ENCODE measurements around the gene BAIAP3.
A peak's percentile ranks its signal among the peaks of the same experiment; 100 is the strongest.

BAIAP3 gene

DNA sequence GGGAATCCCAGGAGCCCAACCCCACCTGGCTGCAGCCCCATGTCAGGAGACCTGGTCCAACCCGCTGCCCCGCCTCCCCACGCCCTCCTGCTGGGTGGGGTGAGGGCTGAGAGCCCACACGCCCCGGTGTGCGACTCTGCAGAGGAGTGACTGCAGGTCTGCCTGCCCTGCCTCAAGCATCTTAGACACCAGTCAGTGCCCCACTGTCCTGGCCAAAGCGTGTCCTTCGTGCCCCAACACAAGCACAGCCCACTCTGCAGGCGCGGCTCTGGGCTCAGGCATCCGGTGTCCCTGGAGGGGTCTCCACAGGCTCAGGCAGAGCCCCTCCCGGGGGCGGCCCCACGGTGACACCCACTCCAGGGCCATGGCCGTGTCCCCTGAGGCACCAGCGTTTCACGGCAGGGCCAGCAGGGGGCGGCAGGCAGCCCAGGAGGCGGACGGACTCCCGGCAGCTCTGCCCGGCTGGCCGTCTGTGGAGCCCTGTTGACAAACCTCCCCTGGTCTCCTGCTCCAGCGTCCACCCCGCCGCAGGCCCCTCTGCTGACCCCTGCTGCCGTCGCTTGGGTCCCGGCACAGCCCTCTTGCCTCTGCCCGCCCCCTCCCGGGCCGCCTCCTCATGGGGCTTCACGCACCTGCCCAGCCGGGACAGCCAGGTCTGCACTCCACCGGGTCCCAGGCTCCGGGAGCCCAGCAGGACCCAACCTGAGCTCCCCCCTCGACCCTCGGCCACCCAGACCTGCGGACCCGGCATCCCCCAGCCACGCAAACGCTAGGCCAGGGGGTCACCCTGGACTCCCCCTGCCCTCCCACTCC, 32.6 kb upstream of the BAIAP3 start:
- no peak for DNase-seq (ENCODE audit: low read depth)

DNA sequence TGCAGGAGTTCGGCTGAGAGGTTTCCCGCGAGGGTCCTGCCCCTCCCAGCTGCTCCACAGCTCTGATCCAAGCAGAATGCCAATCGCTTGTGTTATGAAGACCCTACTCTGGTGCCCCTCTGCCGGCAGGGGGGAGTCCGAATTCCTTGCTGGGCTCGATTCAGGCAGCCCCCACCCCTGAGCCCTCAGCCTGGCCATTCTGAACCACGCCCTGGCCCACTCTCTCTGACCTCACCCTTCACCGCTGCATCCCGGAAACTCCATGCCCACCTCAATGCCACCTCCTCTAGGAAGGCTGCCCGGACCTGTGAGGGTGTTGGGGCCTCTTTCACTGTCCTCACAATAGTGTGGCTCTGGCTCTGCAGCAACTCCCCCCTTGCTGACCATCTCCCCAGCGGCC, 31.9 kb upstream of the BAIAP3 start:
- no peak for DNase-seq (ENCODE audit: low read depth)

DNA sequence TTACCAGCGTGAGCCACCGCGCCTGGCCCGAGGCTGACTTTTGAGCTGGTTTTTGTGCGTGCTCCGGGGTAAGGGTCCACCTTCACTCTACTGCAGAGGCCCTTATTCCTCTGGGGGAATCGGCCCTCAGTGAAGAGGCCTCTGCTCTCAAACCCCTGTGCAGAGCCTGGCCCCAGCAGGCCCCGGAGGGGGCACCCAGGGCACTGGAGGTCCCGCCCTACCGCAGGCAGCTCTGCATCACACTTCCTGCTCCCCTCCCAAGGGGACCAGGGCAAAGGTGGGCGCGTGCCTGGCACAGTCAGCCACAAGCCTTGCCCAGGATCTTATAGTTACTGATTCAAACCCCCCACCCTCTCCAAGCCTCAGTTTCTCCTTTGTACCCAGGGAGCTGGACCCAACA, 27.6 kb upstream of the BAIAP3 start:
- no peak for DNase-seq (ENCODE audit: low read depth)

DNA sequence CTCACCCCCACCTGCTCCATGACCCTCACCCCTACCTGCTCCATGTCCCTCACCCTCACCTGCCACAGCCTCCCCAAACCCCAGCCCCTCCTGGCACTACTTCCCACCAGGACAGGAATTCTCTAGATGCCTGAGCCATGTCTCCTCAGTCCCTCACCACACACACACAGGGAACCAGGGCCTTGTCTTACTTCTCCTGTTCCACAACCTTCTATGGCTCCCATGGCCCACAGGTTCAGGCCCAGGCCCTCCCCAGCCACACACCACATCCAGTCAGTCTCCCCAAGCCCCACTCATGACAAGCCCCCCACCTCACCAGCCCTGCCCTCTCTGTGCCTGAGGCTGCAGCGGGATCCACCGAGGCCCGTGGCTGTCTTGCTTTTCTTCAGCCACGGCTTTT, 27.1 kb upstream of the BAIAP3 start:
- no peak for DNase-seq (ENCODE audit: low read depth)

DNA sequence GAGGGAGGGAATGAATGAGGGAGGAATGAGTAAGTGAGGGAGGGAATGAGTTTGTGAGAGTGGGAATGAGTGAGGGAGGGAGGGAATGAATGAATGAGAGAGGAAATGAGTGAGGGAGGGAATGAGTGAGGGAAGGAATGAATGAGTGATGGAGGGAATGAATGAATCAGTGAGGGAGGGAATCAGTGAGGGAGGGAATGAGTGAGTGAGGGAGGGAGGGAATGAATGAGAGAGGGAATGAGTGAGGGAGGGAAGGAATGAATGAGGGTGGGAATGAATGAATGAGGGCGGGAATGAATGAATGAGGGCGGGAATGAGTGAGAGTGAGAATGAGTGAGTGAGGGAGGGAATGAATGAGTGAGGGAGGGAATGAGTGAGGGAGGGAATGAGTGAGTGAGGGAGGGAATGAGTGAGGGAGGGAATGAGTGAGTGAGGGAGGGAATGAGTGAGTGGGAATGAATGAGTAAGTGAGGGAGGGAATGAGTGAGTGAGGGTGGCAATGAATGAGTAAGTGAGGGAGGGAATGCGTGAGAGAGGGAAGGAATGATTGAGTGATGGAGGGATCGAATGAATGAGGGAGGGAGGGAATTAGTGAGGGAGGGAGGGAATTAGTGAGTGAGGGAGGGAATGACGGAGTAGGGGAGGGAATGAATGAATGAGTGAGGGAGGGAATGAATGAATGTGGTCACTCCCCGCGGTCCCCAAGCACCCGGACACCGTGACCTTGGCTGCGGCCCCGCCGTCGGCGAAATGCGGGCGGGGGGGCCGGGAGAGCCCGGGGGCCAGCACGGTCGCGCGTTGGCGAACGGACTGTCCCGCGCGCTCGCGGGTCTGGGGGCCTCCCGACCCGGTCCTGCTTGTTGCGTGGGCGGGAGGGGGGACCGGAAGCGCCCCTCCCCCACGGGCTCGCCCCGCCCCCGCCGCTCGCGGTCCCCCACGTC, 25.1 kb upstream of the BAIAP3 start:
- DNase-seq (ENCODE audit: low read depth) = no peak

DNA sequence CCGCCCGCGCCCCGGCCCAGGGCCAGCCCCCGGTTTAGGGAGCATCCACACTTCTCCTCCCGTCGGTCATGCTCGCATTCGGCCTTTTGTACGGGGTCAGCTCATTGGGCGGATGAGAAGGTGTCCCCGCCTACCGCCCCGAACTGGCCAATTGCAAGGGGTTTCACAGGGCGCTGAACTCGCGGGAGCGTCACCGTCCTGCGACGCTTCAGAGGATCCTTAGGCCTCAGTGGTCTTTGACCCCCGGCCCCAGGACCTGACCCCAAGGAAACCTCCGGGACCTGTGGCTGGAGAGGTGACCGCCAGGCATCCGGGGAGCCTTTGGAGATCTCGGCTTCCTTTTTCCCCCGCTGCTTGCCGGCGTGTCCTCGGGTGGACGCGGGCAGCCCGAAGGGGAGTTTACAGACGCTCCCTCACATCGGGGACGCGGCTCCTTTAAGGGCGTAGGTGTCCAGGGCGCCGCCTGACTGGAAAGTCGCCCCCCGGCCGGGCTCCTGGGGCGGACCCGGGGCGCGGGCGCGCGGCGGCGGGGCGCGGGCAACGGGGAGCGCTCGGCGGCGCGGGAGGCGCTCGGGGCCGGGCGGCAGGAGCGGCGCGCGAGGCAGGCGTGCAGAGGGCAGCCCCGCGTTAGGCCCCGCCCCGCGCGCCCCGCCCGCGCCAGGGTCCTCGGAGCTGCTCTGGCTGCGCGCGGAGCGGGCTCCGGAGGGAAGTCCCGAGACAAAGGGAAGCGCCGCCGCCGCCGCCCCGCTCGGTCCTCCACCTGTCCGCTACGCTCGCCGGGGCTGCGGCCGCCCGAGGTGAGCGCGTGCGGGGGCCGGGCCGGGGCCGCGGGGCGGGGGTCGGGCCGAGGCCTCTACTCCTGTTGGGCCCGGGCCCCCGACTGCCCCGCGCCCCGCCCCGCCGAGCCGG, 24.2 kb upstream of the BAIAP3 start, which contains the start of gene UBE2I:
Gene UBE2I (plus strand): TSS at position 660 of the 909 bp plus-strand sequence. CDS start 4,395 bp downstream, outside the sequence.
- peak; percentile 90 for DNase-seq (ENCODE audit: low read depth)

DNA sequence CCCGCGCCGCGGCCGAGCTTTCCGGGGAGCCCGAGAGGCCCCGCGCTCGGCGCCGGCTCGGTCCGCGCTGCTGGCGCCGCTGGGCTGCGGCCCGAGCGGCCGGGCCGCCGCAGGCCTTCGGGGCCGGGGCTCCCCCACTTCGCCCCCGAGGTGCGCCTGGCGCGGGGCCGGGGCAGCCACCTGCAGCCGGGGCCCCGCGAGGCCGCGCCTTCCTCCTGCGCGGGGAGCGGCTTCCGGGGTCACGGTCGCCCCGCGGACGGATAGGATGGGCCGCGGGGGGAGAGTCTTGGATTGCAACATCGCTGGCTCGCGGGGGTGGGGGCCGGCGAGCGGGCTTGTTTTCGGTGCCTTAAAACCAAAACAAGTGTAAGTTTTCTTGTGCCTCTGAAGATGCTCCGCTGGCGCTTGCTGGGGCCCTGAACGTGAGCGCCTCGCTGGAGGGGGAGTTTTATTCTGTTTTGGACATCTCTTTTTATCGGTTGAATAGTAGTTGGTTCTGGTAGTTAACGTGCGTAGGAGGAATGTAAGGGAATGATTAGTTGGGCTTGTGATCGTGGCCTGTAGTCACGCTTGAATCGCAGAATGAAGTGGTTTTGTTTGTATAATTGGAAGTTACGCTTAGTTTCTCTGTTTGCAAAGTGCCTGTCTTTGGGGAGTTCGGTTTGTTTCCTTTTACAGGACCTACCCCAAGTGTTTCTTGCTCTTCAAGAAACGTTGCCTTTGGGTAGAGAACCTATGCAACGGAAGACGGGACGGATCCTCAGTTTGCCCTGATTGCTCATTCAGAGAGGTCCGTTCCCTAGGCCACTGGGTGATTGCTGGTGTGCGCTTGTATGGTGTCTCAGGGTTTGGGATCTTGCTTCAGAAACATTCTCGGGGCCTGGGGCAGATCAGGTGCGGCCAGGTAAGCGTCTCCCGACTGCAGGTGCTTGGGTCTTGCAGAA, 23.3 kb upstream of the BAIAP3 start:
- no peak for DNase-seq (ENCODE audit: low read depth)

DNA sequence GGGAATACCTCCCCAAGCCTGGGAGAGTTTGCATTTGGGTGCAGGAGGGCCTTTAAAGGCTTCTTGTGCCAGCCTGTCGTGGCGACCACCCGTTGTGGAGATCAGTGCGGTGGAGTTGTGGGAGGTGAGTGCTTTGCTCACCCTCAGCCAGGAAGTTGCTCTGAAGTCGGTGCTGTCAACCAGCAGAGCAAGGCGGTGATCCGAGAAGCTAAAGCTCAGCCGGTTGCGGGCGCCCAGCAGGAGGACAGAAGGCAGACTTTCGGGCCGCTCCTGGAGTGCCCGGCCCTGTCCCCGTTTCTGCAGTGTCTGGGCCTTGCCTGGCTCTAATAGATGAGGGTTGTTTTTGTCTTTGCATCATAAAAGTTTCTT, 22.6 kb upstream of the BAIAP3 start:
- no peak for DNase-seq (ENCODE audit: low read depth)

DNA sequence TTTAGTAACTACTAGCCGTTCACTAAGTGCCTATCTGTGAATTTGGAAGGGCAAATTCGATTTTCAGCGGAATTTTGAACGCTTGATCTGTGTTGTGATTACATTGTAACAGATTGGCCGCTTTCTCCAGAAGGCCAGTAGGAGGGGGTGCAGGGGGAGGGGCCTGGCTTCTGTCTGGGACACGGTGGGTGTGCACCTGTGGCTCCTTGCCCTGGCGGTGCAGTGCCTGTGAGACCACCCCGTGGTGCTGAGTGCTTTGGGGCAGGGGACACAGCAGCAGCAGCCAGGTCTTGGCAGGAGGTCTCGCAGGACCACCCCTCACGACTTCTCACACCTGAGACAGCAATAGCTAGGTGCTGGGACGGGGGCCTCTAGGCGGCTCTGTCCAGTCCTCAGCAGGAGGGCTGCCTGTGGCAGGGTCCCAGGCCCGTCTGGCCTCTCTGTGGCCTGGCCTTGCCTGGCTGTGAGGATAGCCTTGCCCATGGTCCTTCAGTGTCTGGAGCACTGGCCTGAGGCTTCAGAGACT, 22.2 kb upstream of the BAIAP3 start:
- no peak for DNase-seq (ENCODE audit: low read depth)

DNA sequence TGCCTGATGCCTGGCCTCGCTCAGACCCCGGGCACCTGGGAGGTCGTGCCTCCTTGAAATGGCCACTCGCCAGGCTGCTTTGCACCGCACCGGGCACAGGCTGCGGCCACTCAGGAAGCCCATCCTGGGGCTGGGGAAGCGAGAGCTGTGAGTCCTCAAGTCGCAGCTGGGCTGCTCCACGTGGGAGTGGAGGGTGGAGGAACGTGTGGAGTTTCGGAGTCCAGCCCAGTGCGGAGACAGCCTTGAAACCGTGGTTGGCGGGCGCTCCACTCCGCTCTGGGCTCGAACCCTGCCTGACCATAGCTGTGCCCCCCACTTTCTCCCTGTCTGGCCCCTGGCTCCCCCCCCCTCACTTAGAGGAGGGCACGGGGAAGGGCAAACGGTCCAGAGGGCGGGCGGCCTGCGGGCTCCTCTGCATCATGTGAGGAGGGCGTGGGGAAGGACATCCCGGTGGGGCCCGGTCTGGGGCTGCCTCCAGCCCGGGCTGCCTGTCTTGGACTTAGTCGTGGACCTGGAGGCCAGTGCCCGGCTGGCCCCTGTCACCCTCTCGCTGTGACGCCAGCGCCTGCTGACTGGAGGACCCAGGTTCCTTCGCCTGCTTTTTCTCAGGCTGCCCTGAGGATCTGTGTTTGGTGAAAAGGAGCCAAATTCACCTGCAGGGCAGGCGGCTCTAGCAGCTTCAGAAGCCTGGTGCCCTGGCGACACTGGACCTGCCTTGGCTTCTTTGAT, 21.5 kb upstream of the BAIAP3 start:
- DNase-seq (ENCODE audit: low read depth) = no peak

DNA sequence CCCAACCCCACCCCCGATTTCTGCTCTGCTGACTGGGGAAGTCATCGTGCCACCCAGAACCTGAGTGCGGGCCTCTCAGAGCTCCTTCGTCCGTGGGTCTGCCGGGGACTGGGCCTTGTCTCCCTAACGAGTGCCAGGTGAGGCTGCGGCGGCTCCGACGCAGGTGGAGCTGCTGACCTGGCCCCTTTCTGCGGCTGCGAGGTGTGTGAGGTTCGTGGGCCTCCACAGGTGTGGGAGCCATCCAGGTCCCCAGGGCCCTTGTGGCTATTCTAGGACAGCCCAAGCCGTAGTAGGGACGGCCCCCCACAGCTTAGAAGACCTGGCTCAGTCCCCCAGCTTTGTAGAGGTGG, 21.0 kb upstream of the BAIAP3 start:
- no peak for DNase-seq (ENCODE audit: low read depth)

DNA sequence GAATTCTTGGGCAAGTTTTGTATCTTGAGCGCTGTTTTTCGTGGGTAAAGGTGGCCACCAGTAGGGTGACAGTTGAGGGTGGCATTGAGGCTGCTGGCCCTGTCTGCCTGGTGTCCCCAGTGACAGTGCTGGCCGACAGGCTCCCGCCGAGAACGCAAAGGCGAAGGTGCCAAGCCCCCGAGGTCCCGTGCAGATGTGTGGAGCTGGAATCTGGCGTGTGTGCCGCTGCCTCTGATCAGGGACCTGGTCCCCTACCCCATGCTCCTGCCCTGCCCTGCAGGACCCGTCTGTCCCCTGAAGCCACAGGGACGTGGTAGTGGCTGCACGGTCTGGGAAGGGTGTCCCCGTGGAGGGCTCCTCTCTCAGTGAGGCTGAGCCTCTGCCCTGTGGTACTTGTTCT, 20.5 kb upstream of the BAIAP3 start:
- no peak for DNase-seq (ENCODE audit: low read depth)

DNA sequence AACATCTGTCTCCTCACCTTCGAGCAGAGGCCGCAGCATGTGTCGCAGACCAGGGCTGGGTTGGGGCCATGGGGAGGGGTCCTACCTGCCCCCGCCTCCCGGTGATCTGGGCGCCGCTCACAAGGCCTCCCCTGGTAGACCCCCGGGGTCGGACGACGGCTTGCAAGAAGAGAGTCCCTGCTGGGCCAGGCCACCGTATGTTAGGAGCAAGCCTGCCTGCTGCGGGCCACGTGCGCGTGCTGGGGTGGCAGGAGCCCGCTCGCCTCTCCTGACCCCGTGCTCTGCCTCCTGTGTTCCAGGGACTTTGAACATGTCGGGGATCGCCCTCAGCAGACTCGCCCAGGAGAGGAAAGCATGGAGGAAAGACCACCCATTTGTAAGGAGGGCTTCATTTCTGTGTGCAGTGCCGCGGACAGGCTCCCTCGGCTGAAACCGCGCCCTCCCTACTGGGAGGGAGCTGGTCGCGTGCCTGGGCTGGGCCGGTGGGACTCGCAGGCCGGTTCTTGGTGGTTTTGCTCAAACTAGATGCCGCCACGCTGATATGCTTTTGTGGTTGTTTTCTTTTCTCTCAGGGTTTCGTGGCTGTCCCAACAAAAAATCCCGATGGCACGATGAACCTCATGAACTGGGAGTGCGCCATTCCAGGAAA, 19.6 kb upstream of the BAIAP3 start:
- DNase-seq (ENCODE audit: low read depth) = no peak

DNA sequence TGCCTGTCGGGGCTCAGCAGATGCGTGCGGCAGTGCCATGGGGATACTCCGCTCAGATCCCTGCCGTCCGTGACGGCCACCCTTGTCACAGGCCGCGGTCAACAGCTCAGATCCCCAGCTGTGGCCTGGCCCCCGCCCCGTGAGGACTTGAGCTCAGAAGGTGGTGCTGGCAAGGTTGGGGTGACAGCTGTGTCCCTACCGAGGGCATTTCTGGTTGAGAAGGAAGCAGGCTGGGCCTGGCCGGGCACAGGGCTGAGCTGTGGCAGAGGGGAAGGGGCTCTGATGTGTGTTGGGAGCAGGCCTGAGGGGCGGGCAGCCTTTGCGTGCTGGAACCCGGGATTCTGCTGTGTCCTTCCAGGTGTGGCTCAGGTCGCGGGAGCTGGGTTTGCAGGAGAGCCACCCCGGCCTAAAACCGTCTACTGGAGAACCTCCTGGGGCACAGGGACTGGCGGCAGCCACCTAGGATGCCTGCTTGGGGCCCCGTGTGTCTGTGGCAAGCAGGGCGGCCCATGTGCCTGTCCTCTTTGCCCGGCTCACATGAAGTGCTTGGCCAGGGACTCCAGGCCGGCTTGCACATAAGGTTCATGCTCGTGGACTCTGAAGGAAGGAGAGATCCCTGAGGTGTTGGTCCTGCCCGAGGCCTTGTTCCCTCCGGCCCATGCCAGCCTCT, 18.9 kb upstream of the BAIAP3 start:
- no peak for DNase-seq (ENCODE audit: low read depth)

DNA sequence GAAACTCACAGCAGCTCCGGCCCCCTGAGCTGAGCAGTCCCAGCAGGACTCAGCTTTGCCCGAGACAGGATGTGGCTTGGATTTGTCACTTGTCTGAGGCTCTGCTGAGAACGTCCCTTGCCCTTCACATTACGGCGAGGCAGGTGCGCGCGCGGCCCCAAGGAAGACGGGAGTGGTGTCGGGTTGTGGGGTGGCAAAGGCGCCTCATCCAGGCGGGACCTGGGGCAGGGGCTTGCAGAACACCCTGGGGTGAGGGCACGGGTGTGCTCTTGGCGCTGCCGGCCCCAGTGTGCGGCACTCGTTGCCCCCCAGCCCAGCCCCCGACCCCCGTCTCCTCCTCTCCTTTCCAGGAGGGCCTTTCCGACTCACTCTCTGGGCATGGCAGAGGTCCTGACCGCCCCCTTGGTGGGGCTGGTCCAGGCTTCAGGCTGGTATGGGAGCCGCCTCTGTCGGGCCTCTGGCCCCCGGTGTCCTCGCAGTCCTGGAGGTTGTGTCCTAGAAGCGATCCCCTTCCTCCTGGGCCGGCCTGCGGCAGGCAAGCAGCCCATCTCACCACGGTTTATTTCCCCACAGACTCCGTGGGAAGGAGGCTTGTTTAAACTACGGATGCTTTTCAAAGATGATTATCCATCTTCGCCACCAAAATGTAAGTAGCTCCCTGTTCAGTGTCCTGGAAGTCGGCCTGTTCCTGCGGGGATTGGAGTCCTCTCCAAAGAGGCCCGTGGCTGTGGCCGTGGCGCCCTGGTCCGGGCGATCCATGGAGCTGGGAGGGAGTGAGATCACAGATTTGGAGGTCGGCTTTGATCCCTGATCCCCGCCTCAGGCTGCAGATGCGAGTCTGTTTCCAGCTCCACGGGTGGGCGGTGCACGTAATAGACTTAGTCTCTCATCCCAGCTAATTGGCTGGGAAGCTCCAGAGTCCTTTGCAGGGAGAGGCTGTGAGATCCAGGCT, 18.1 kb upstream of the BAIAP3 start:
- DNase-seq (ENCODE audit: low read depth) = no peak

DNA sequence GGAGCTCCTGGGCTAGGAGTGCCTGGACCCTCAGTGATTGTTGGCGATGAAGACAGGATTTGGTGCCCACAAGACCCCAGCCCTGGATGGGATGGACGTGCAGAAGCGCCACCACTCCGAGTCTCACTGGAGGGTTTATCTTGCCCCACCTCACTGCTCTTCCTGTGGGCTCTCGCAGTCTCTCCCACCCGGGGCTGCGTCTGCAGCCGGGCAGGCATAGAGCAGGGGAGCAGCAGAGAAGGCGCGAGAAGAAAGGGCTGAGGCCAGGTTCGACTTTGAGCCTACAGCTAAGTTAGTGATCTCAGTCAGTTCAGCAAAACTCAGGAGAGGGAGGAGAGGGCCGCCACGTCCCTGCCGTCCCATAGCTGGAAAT, 17.4 kb upstream of the BAIAP3 start:
- no peak for DNase-seq (ENCODE audit: low read depth)

DNA sequence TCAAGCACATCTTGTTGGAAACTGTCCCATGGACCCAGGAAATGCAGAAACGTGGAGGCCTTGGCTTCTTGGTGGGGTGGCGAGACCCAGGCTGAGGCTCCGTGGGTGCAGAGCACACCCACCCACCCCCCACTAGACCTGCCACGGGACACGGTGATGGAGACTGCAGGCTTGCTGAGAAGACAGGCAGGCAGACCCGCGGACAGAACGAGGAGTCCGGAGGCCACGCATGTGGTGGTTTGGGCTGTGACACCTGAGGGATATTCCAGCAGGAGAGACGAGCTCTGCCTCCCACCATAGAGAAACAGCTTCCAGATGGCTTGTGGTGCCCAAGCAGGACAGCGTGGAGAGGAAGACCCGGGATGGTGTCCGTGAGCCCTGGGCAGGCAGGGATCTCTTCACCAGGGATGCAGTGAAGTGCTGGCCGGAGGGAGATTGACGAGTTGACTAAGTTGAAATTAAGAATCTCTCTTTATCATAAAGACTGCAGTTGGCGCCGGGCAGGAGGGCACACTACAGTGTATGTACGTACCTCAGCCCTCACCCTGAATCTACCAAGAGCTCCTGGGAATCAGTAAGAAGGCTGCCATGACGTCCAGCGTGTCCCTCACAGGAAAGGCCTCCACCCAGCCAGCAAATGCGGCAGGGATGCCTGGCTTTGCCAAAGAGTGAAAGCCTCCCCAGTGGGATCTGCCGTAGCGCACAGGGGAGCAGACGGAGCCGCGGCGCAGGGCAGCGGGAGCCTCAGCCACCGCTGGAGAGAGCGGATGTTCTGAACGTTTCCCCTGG, 15.8 kb upstream of the BAIAP3 start:
- DNase-seq (ENCODE audit: low read depth) = no peak

All from non-pigmented ciliary epithelial cell (primary cell).